GM18526 (cell line): Measurements from ENCODE around the gene CCDC40.

Source experiments
- POLR2A ChIP-seq: IDR thresholded peaks from 3 replicates; pipeline ENCODE4 v1.6.1; 2011; ENCODE audit not compliant: insufficient read length; ENCODE audit errors: extremely low read depth

The CCDC40 gene

GRCh38 chr17:80137131-80137530, 100.7 kb downstream of the CCDC40 start:
- TF ChIP-seq POLR2A = no peak

DNA sequence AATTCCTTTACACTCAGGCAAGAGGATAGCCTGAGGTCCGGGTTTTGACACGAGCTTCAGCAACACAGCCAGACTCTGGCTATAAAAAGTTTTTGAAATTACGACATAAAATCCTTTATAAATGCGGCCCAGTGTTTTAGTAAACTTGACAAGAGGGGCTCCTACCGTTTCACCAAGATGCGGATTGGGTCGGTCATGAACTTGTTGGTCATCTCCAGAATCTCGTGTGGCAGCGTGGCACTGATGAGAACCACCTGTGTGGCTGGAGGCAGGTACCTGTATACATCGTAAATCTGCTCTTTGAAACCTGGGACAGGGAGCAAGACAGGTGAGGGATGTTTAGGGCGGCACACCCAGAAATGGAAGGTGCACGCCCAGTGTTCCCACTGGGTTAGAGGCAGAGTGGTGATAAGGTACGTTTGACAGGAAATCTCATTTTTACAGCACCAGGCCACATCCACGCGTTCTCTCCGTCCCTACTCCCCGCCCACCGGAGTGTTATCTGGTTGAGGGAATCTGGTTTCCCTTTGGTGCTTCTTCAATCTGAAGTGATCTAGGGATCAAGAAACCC, 102.5 kb downstream of the CCDC40 start:
- TF ChIP-seq POLR2A = no peak

GRCh38 chr17:80141463-80142165, 105.2 kb downstream of the CCDC40 start:
- TF ChIP-seq POLR2A = no peak

- TF ChIP-seq POLR2A = no peak
Observed at GRCh38 chr17:80142929-80143328, 106.5 kb downstream of the CCDC40 start.

DNA sequence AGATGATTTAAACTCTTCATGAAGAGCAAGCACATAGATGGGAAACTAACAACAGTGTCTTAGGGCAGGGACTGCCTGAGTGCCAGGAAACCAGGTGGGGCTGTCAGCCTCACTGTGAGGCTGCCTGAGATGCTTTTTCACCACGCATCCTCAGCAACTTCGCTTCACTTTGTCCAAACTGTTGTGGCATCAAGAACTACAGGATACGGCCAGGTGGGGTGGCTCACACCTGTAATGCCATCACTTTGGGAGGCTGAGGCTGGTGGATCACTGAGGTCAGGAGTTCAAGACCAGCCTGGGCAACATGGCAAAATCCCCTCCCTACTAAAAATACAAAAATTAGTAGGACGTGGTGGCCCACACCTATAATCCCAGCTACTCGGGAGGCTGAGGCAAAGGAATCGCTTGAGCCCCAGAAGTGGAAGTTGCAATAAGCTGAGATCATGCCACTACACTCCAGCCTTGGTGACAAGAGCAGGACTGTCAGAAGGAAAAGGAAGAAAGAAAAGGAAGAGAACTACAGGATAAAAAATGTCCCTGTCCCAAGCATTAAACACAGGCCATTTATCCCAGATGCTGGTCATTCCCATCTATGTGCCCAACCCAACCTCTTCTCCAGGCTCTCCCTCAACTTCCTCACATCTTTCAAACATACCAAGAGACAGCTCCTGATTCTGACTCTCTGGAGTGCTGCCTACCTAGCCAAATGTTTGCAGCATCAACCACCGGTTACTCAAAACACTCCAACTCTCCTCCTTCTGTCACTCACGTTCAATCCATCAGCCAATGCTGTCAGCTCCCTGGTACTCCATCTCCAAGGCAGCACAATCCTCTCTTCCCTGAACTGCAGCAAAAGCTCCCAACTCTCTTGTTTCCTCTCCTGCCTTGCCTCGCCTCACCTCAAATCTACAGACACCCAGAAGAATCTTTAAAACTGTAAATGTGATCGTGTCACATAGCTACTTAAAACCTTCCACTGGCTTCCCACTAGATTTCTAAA, 108.9 kb downstream of the CCDC40 start:
- TF ChIP-seq POLR2A = no peak

DNA sequence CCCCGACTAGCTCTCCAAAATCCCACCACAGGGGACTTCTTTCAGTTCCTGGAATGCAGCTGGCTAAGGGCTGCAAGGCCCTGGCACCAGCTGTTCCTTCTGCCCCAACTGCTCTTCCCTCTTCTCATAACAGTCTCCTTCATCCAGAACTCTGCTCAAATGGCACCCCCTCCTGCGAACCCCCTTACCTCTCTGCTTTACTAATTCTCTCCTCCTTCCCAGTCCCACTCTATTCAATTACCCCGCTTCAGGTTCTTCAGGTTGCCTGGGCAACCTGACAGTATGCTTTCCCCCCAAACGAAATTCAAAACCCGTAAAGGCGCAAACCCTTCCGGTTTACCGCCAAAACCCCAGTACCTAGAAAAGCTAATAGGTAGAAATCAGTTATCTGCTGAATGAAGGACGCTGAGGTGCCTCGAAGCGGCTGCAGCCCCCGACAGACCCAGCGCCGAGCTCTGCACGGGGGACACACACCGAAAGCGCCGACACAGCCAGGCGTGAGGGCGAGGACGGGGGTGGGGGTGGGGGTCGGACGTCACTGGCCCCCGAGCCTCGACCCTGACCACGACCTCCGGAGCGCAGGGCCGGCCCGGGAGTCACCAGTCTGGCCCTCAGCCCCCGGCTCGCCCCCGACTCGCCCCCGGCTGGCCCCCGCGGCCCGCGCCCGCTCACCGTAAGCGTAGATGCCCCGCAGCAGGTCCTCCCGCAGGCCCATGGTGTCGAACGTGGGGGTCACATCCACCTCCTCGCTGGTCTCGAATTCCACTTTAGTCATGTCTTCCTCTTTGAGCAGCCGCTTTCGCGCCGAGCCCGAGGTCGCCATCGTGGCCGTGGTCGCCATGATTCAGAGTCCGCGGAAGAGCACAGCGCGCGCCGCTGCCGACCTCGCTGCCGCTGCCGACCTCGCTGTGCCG, 109.9 kb downstream of the CCDC40 start:
- no peak for TF ChIP-seq POLR2A

GRCh38 chr17:80147035-80147822, 110.8 kb downstream of the CCDC40 start, which contains the start of gene EIF4A3:
EIF4A3 (minus strand) TSS chr17:80147128; CDS start chr17:80146961, 167 bp downstream.
- peak; percentile 97 for TF ChIP-seq POLR2A
